ENCODE data around the gene CCDC89.
"Not testable (repeated sequence)": the region's sequence is repeated elsewhere in the genome, so short reads cannot be mapped to it uniquely, and the experiment has no call there.

The CCDC89 gene

GRCh38 chr11:85694385-85694980 is 8.5 kb upstream of the CCDC89 start:
- no peak for DNase-seq (ENCODE audit: low read depth, low spot score)

GRCh38 chr11:85685125-85685819 is 723 bp downstream of the CCDC89 start:
- DNase-seq (ENCODE audit: low read depth, low spot score), result no peak

GRCh38 chr11:85682330-85683305 is 3.4 kb downstream of the CCDC89 start:
- no peak for DNase-seq (ENCODE audit: low read depth, low spot score)

- DNase-seq (ENCODE audit: low read depth, low spot score), result no peak
These were observed 5.1 kb downstream of the CCDC89 start for GRCh38 chr11:85680897-85681296.

- no peak for DNase-seq (ENCODE audit: low read depth, low spot score)
These were observed 6.4 kb downstream of the CCDC89 start for GRCh38 chr11:85679576-85679975.

GRCh38 chr11:85673393-85673792 is 12.6 kb downstream of the CCDC89 start:
- no peak for DNase-seq (ENCODE audit: low read depth, low spot score)

- DNase-seq (ENCODE audit: low read depth, low spot score), result no peak
These were observed 13.7 kb downstream of the CCDC89 start for GRCh38 chr11:85672105-85672902.

- DNase-seq (ENCODE audit: low read depth, low spot score), result not testable (repeated sequence)
These were observed 14.9 kb downstream of the CCDC89 start for GRCh38 chr11:85670949-85671663.

- no peak for DNase-seq (ENCODE audit: low read depth, low spot score)
These were observed 17.8 kb downstream of the CCDC89 start for GRCh38 chr11:85668157-85668556.

GRCh38 chr11:85666687-85667086 is 19.3 kb downstream of the CCDC89 start:
- DNase-seq (ENCODE audit: low read depth, low spot score), result no peak

- no peak for DNase-seq (ENCODE audit: low read depth, low spot score)
These were observed 20.3 kb downstream of the CCDC89 start for GRCh38 chr11:85665733-85666132.

- DNase-seq (ENCODE audit: low read depth, low spot score), result no peak
These were observed 21.1 kb downstream of the CCDC89 start, which contains the start of gene CREBZF for GRCh38 chr11:85664615-85665481. Gene CREBZF, minus strand, starts transcription at chr11:85665129. Its CDS starts 254 bp downstream, at chr11:85664875.

GRCh38 chr11:85663753-85664614 is 22.0 kb downstream of the CCDC89 start:
- DNase-seq (ENCODE audit: low read depth, low spot score), result no peak

GRCh38 chr11:85663080-85663752 is 22.8 kb downstream of the CCDC89 start:
- no peak for DNase-seq (ENCODE audit: low read depth, low spot score)

- DNase-seq (ENCODE audit: low read depth, low spot score), result no peak
These were observed 23.9 kb downstream of the CCDC89 start for GRCh38 chr11:85661972-85662664.

GRCh38 chr11:85658180-85658579 is 27.8 kb downstream of the CCDC89 start:
- DNase-seq (ENCODE audit: low read depth, low spot score), result no peak

- no peak for DNase-seq (ENCODE audit: low read depth, low spot score)
These were observed 29.2 kb downstream of the CCDC89 start for GRCh38 chr11:85656777-85657176.

- DNase-seq (ENCODE audit: low read depth, low spot score), result not testable (repeated sequence)
These were observed 31.7 kb downstream of the CCDC89 start for GRCh38 chr11:85654343-85654742.
